K562 (cell line): ENCODE data around the gene IDH2. TPM values are rescaled to one million over a fixed set of nuclear protein-coding genes. Genes with fewer than 3 reads are reported as not detected.

Source experiments
- AFF4 ChIP-seq: sonication (generic); formaldehyde crosslinking; IDR thresholded peaks from 2 replicates; pipeline ENCODE4 v1.8.0; 2023; ENCODE audit warnings: mild to moderate bottlenecking, missing genetic modification reagents
- CREB3L1 ChIP-seq: fragments of 450-650 bp; IDR thresholded peaks from 2 replicates; pipeline ENCODE4 v1.6.1; 2014; ENCODE audit warnings: low read depth, mild to moderate bottlenecking, moderate library complexity, borderline replicate concordance
- CTBP1 ChIP-seq: fragments of 450-650 bp; IDR thresholded peaks from 2 replicates; pipeline ENCODE4 v1.6.1; 2016; ENCODE audit warnings: borderline replicate concordance
- E2F5 ChIP-seq: sonication (generic); formaldehyde crosslinking; IDR thresholded peaks from 2 replicates; pipeline ENCODE4 v1.8.0; 2022; ENCODE audit warnings: mild to moderate bottlenecking, missing genetic modification reagents
- GABPA ChIP-seq: fragments of 200-800 bp; sonication (Bioruptor generic); conservative IDR thresholded peaks from 2 replicates; pipeline ENCODE4 v1.6.1; 2016; ENCODE audit warnings: low read depth, missing genetic modification characterization, missing compliant biosample characterization
- HMGN3 ChIP-seq: IDR thresholded peaks from 2 replicates; pipeline ENCODE4 v1.6.1; 2011; ENCODE audit warnings: borderline replicate concordance, low read depth, mild to moderate bottlenecking, mixed read lengths, low read length; ENCODE audit not compliant: insufficient read length; ENCODE audit errors: extremely low read depth
- ID3 ChIP-seq, 2 experiments: fragments of 250-450 bp in 1 of 2; fragments of 450-650 bp in 1 of 2; sonication (Bioruptor Pico) in 1 of 2; IDR thresholded peaks; 2 replicates each; pipeline versions ENCODE4 v1.6.1 to v1.8.0; 2016 to 2021; ENCODE audit warnings: mild to moderate bottlenecking in 2 of 2, moderate library complexity in 2 of 2, missing compliant biosample characterization in 1 of 2, missing genetic modification characterization in 1 of 2
- L3MBTL2 ChIP-seq: fragments of 450-650 bp; IDR thresholded peaks from 2 replicates; pipeline ENCODE4 v1.6.1; 2016; ENCODE audit warnings: mild to moderate bottlenecking, moderate library complexity
- POLR2G ChIP-seq: fragments of 200-400 bp; formaldehyde crosslinking; IDR thresholded peaks from 2 replicates; pipeline ENCODE4 v1.6.1; 2017; ENCODE audit warnings: low read depth, mild to moderate bottlenecking, antibody characterized with exemption, low read length, moderate library complexity
- RAD21 ChIP-seq, 2 experiments: fragments of 250-450 bp in 1 of 2; fragments of 450-650 bp in 1 of 2; sonication (Bioruptor Pico) in 1 of 2; formaldehyde crosslinking in 1 of 2; IDR thresholded peaks in 1 of 2; conservative IDR thresholded peaks in 1 of 2; 2 replicates each; pipeline versions ENCODE4 v1.4.0 to v1.8.0; 2020 to 2022; ENCODE audit warnings: mild to moderate bottlenecking in 2 of 2, moderate library complexity in 1 of 2
- SIN3B ChIP-seq: fragments of 450-650 bp; IDR thresholded peaks from 2 replicates; pipeline ENCODE4 v1.6.1; 2017; ENCODE audit warnings: low read depth, mild to moderate bottlenecking, moderate library complexity
- SLC30A9 ChIP-seq: fragments of 250-450 bp; sonication (Bioruptor Pico); IDR thresholded peaks from 2 replicates; pipeline ENCODE4 v1.8.0; 2022; ENCODE audit warnings: mild to moderate bottlenecking, moderate library complexity
- STAT5B ChIP-seq: fragments of 250-450 bp; sonication (Bioruptor Pico); IDR thresholded peaks from 2 replicates; pipeline ENCODE4 v1.8.0; 2021; ENCODE audit warnings: mild to moderate bottlenecking, inconsistent platforms
- TEAD1 ChIP-seq, 2 experiments: fragments of 450-650 bp in 1 of 2; sonication (generic) in 1 of 2; formaldehyde crosslinking; IDR thresholded peaks; 2 replicates each; pipeline versions ENCODE4 v1.4.0 to v1.8.0; 2020 to 2022; ENCODE audit warnings: mild to moderate bottlenecking in 2 of 2, missing genetic modification reagents in 1 of 2
- ZNF395 ChIP-seq: fragments of 200-800 bp; sonication (Bioruptor generic); IDR thresholded peaks from 2 replicates; pipeline ENCODE4 v1.6.1; 2017; ENCODE audit warnings: missing genetic modification characterization, missing compliant biosample characterization
- ZNF764 ChIP-seq: fragments of 250-450 bp; sonication (Bioruptor Pico); IDR thresholded peaks from 2 replicates; pipeline ENCODE4 v1.4.0; 2020; ENCODE audit warnings: low read depth, mild to moderate bottlenecking, moderate library complexity
- polyA plus RNA-seq, 8 experiments: library from polyadenylated mRNA; depleted of rRNA in 4 of 8; stranded (reverse) in 5 of 8; unstranded in 3 of 8; fragments of >200 nt; fragmentation: Nextera tagmentation in 2 of 8; fragmentation: Illumina TruSeq in 1 of 8; extraction: Ambion mirVana in 2 of 8; extraction: Trizol in 1 of 8; gene quantifications; 2 replicates each; pipeline versions ENCODE4 v1.2.1 to v1.2.3, GENCODE V29; 2011 to 2014; ENCODE audit warnings: inconsistent platforms in 1 of 8, missing spikeins in 1 of 8
- total RNA-seq, 7 experiments: library from RNA; depleted of rRNA in 6 of 7; stranded (reverse); fragments of >200 nt in 6 of 7; fragmentation: Illumina TruSeq in 2 of 7; extraction: Trizol in 2 of 7; gene quantifications; 2 replicates each; pipeline versions ENCODE4 v1.2.1 to v1.2.3, GENCODE V29; 2011 to 2021; ENCODE audit warnings: low replicate concordance in 1 of 7

IDH2 gene
- total and polyA plus RNA-seq, 9 of the 15 experiments (the other 6 are each of a cell fraction or from before 2014, with no cell fraction given), result 0.70 to 99.9 (median 59.2) TPM

GRCh38 chr15:90101969-90102890, at the start of gene IDH2 (continued):
- TF ChIP-seq ID3 (CRISPR knock-in tag; IDR thresholded peaks at IDR 0.05), result no peak
- peak; percentile 49; the same call in 1 of the 2 replicates for TF ChIP-seq ID3 (tag; IDR thresholded peaks at IDR 0.05)
- no peak for TF ChIP-seq E2F5 (CRISPR knock-in tag)
- peak; percentile 38; the same call in 1 of the 2 replicates for TF ChIP-seq GABPA (tag)
- TF ChIP-seq TEAD1 (CRISPR knock-in tag; IDR thresholded peaks at IDR 0.05), result peak in 1 of 2 experiments; percentile 4; a peak in 1 of 4 replicates
- no peak for TF ChIP-seq SLC30A9 (CRISPR knock-in tag)
- peak; percentile 66; the same call in 1 of the 2 replicates for TF ChIP-seq L3MBTL2
- peak; percentile 70; the same call in 1 of the 2 replicates for TF ChIP-seq ZNF395 (CRISPR knock-in tag)
- peak; percentile 95 for TF ChIP-seq POLR2G
- no peak for TF ChIP-seq STAT5B (CRISPR knock-in tag)
- peak; percentile 89; the same call in 1 of the 2 replicates for TF ChIP-seq CTBP1
- peak; percentile 81; the same call in 1 of the 2 replicates for TF ChIP-seq AFF4 (CRISPR knock-in tag)
- no peak for TF ChIP-seq ZNF764 (CRISPR knock-in tag)
- TF ChIP-seq RAD21 (CRISPR knock-in tag; conservative IDR thresholded peaks at IDR 0.05 in 1 of 2, IDR thresholded peaks at IDR 0.05 in 1 of 2), result no peak; a peak in 1 of 4 replicates
- peak; percentile 39; the same call in 1 of the 2 replicates for TF ChIP-seq SIN3B
- TF ChIP-seq CREB3L1, result peak; percentile 63; the same call in 1 of the 2 replicates
- TF ChIP-seq HMGN3, result peak; percentile 70
